ENCODE results near the gene AGBL1.

AGBL1 gene

GRCh38 chr15:86247249-86247955, 167.7 kb downstream of the AGBL1 start:
- no peak for DNase-seq

GRCh38 chr15:86255247-86255646, 175.6 kb downstream of the AGBL1 start:
- DNase-seq = no peak

- no peak for DNase-seq
Observed at GRCh38 chr15:86256628-86257027, 177.0 kb downstream of the AGBL1 start.

- DNase-seq = no peak
Observed at GRCh38 chr15:86259589-86259988, 179.9 kb downstream of the AGBL1 start.

GRCh38 chr15:86263230-86263629, 183.6 kb downstream of the AGBL1 start:
- DNase-seq = no peak

- no peak for DNase-seq
Observed at GRCh38 chr15:86266896-86267484, 187.3 kb downstream of the AGBL1 start.

- no peak for DNase-seq
Observed at GRCh38 chr15:86267892-86268291, 188.2 kb downstream of the AGBL1 start.

- DNase-seq = no peak
Observed at GRCh38 chr15:86268558-86268957, 188.9 kb downstream of the AGBL1 start.

- no peak for DNase-seq
Observed at GRCh38 chr15:86273309-86273708, 193.6 kb downstream of the AGBL1 start.

GRCh38 chr15:86275361-86275760, 195.7 kb downstream of the AGBL1 start:
- no peak for DNase-seq

- DNase-seq = no peak
Observed at GRCh38 chr15:86278586-86278985, 198.9 kb downstream of the AGBL1 start.

- no peak for DNase-seq
Observed at GRCh38 chr15:86284635-86285034, 205.0 kb downstream of the AGBL1 start.

- no peak for DNase-seq
Observed at GRCh38 chr15:86295511-86295910, 215.8 kb downstream of the AGBL1 start.

- no peak for DNase-seq
Observed at GRCh38 chr15:86296769-86297168, 217.1 kb downstream of the AGBL1 start.

GRCh38 chr15:86300390-86301125, 220.9 kb downstream of the AGBL1 start:
- no peak for DNase-seq

- DNase-seq = no peak
Observed at GRCh38 chr15:86311568-86312280, 232.1 kb downstream of the AGBL1 start.

GRCh38 chr15:86312486-86312885, 232.8 kb downstream of the AGBL1 start:
- no peak for DNase-seq

GRCh38 chr15:86316216-86316615, 236.5 kb downstream of the AGBL1 start:
- no peak for DNase-seq

- no peak for DNase-seq
Observed at GRCh38 chr15:86316726-86317383, 237.2 kb downstream of the AGBL1 start.

- DNase-seq = no peak
Observed at GRCh38 chr15:86317384-86317740, 237.7 kb downstream of the AGBL1 start.

GRCh38 chr15:86322629-86323028, 243.0 kb downstream of the AGBL1 start:
- DNase-seq = no peak

GRCh38 chr15:86327230-86327865, 247.7 kb downstream of the AGBL1 start:
- no peak for DNase-seq

- no peak for DNase-seq
Observed at GRCh38 chr15:86328658-86329057, 249.0 kb downstream of the AGBL1 start.
